HG02610 (cell line): ENCODE measurements around the gene CACNB4.

Experiments
- ATAC-seq: cut with Tn5 transposase; IDR thresholded peaks from one replicate; pipeline ENCODE4 v1.9.1; 2021; ENCODE audit warnings: mild to moderate bottlenecking, moderate library complexity; ENCODE audit not compliant: unreplicated experiment

CACNB4 gene

GRCh38 chr2:151837926-151838325, 260.9 kb downstream of the CACNB4 start:
- ATAC-seq: no peak

DNA sequence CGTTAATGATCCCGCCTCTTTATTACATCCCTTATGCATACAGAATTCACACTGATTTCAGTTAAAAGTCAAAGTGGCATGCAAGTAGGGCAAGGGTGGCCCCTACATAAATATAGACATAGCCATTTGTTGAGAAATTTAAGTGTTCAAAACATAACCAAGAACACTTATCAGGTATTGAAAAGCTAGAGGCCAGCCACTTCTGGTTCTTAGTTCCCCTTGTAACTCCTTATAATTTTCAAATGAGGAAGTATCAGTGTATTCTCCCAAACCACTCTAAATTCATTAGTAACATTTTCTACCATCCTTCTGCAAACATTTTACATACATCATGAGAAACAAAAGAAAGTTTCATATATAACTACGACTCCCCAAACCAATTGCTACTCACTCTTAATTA, 264.9 kb downstream of the CACNB4 start:
- no peak for ATAC-seq

DNA sequence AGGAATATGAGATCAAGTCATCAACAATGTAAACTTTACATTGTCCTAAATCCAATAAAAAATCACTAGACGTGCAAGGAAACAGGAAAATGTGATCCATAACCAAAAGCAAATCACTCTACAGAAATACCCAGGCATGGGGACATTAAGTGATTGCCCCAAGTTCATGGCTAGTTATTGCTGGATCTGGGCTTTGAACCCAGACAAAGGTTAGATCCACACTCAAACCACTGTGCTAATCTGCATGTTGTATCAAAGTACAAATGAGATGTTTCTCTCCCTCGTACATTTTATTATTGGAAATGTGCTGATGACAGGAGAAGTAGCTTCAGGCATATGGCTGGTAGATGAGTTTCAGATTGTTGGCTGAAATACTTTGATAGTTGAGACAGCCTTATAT, 267.9 kb downstream of the CACNB4 start:
- no peak for ATAC-seq

GRCh38 chr2:151828890-151829324, 269.9 kb downstream of the CACNB4 start:
- no peak for ATAC-seq

- ATAC-seq: peak; percentile 96
These were observed 270.5 kb downstream of the CACNB4 start, which contains the start of gene ARL5A for GRCh38 chr2:151828143-151828889. TSS of gene ARL5A (minus strand) at chr2:151828421. CDS start at chr2:151828176, 245 bp downstream.

DNA sequence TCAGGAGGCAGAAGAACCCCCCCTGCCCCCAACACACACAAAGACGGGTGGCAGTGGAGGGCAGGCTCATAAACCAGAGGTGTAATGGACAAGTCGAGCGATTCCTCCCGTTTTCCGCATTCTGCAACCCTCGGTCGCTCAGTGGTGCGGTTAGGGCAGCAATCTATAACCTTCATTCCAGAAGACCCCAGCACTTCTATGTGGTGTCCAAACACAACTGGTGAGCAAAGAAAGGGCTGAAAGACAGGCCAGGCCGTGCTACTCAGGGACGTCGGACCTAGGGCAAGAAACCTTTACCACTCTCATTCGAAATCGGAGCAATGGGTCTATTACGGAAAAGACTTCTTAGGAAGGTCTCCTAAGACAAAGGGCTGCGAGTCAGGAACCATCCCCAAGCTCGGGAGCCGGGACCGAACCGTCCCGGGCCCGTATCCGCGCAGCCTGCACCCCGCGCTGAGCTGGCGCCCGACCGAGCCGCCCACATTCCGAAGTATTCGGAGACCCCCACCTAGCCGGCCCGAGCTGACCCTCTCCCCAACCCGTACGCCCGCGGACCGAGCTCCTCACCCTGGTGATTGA, 271.2 kb downstream of the CACNB4 start:
- peak; percentile 13 for ATAC-seq

DNA sequence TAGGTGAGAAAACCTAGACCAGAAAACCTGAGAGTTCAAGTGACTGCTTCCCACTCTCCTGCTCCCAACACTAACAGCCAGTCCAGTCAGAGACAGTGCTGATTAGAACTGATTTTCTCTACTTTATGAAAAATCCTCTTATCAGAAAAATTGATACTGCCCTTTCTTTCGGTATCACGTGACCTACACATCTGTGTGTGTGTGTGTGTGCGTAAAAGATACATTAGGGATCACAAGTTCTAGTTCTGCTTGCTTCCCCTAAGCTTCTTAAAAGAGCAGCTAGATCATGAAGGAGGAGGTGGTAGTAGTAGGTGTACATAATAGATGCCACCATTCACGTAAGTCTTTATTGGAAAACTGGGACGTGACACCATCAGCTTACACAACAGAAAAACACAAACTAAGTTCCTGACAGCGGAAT, 272.1 kb downstream of the CACNB4 start:
- no peak for ATAC-seq

DNA sequence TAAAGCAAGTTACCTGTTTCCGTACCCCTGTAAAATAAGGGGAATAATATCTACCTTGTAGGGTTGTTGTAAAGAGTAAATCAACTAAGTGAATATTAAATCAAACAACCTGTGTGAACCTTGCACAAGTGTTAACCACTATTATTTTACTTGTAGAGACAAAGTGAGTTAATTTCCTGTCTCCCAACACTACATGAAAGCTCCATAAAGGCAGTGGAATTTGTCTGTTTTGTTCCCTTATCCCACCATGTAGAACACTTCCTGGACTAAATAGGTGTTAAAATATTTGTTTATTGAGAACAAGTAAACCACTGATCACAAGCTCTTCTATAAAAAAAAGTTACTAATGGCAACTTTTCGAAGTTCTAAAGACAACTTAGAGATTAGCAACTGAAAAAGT, 274.0 kb downstream of the CACNB4 start:
- no peak for ATAC-seq

GRCh38 chr2:151823651-151824050, 275.2 kb downstream of the CACNB4 start:
- no peak for ATAC-seq

- ATAC-seq: peak; percentile 85
These were observed 278.9 kb downstream of the CACNB4 start for GRCh38 chr2:151819920-151820319.

DNA sequence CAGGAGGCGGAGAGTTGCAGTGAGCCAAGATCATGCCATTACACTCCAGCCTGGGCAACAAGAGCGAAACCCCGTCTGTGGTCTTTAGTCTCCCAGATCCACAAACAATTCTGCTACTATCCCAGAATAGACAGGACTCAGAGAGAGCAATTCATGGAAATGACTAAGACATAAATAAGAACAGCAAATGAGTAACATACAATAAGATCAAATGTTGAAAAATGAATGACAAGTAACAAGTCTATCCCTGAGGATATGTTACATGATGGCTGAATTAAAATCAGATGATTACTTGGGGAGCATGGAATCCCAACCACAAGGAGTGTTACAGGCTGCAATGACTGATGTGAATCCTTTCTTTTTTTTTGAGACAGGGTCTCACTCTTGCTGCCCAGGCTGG, 280.9 kb downstream of the CACNB4 start:
- ATAC-seq: no peak

DNA sequence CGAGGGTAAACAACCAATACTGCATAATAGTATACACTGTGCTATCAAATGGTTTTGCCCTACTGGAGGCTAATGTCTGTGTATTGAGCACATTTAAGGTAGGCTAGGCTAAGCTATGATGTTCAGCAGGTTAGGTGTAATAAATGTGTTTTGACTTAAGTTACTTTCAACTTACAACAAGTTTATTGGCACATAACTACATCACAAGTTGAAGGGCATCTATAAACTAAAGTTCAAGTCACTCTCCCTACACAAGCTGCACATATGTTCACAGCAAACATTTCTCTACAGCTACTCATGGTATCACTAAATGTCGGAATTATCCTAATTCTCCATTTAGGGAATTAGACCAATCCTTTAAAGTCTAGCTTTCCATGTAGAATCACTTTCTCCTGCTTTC, 282.0 kb downstream of the CACNB4 start:
- ATAC-seq: no peak

DNA sequence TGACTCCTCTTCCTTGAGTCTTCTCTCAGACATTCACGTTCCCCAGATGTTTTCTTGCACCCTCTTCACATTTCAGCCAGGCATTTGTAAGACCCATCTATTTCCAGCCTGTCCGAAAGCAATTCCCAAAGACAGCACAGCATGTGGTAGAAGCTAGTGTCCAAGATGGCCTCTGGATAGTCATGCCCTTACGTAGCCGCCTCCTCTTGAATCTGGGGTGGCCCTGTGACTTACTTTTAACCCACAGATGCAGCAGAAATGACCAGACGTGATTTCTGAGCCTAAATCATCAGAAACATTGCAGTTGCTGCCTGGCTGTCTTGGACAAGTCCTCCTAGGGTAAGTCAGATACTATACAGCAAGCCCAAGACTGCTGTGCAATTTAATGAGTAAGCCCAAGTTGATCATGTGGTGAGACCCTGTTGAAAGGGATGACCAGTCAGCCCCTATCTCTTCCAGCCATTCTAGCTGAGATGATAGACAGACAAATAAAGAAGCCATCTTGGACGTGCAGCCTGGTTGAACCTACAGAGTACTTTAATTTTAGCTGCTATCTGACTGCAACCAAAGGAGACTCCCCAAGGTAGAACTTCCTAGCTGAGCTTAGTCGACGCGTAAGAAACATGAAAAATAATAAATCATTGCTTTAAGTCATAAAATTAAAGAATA, 282.9 kb downstream of the CACNB4 start:
- no peak for ATAC-seq

DNA sequence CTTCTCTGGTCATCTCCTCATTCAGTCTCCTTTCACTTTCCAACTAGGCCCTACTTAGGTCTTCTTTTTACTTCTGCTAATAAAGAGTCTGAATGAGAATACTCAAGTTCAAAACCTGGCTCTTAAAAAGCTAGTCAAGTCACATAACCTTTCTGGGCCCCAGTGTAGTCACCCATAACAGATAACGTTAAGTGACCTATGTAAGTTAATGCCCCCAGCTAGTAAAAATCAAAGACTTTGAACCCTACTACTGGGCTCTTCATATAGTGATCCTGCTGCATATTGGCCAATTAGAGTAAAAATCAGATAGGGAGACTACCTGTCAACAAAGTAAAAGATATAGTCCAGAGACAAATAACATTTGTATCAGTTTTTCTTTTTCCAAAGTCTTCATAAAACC, 288.4 kb downstream of the CACNB4 start:
- ATAC-seq: no peak

DNA sequence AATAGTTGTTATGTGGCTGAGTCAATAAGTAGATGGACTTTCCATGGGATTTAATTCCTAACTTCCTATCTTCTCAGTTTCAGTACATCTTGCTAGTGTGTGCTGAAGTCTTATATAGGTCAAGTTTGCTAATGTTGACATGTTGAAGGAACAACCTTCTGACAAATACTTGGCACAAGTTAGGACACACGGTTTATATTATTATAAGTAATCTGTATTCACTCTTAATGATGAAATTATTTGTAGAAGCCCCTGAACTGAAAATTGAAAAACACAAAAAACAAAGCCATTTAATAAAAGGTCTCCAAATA, 289.8 kb downstream of the CACNB4 start:
- no peak for ATAC-seq

- no peak for ATAC-seq
These were observed 290.4 kb downstream of the CACNB4 start for GRCh38 chr2:151808258-151809072.

DNA sequence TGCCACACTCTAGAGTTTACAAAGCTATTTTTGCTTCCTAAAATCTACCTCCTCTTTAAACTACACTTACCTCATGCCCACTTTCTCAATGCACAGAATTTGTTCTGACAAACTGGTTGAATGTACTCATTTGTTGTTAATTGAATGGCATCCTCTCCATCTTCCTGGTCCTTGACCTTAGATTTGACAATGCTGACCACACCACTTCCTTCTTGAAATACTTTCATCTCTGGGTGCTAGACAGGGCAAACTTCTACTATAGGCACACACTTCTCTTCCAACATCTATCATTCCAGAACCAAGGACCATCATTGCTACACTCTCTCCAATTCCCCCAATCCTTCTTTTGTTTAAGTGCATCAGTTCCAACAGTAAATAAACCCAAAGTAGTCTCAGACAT, 292.9 kb downstream of the CACNB4 start:
- ATAC-seq: no peak

DNA sequence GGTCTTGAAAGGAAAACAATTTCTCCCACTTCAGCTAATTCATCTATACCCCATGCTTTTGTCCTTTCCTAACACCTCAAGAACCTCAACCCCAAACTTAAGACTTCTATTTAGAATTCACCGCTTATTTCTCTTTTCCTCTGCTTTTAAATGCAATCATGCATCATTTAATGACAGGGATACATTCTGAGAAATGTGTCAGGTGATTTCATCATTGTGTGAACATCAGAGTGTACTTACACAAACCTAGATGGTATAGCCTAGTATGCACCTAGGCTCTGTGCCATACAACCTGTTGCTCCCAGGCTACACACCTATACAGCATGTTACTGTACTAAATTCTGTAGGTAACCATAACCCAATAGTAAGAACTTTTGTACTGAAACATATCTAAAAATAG, 293.5 kb downstream of the CACNB4 start:
- no peak for ATAC-seq

- no peak for ATAC-seq
These were observed 295.0 kb downstream of the CACNB4 start for GRCh38 chr2:151803811-151804210.

DNA sequence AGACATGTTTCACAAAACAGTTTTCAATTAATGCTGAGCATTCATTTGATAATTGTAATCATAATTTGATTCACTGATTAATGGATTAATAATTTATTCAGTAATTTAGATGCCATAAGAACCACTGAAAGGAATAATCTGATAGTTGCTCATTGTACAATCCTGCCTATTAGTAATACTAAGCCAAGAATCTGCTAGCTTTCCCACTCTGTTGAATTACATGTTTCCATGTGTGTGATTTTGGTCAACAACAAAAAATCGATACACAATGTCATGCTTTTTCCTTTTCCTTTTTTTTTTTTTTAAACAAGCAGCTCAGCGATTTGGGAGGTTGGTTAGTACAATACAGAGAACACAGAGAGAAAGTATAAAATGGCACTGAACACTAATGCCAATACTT, 296.5 kb downstream of the CACNB4 start:
- no peak for ATAC-seq

DNA sequence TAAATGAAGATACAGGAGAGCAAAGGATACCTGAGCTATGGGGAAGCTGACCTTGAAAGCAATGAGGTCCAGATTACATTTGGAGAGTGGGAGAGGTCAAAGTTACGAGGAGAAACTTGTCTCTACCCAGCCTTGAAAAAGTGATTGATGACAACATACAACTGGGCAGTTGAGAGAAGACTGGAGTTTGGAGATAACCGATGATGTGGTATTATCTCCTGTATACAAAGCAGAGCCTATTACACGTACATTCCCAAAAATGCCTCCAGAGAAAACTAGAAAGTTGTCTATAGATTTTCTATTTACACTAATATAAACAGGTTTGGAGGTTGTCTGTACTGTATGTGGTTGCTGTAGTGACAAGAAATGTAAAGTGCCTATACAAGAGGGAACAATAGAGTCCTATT, 299.0 kb downstream of the CACNB4 start:
- ATAC-seq: no peak
